Activated CD4-positive, alpha-beta memory T cell treated with anti-CD3 and anti-CD28 coated beads, Interleukin-2, amount 10 ng/mL, durations not matched to agents 7 days and 5 days (primary cell): ENCODE data around the gene MUC5B. TPM values are rescaled to one million over a fixed set of nuclear protein-coding genes. Genes with fewer than 3 reads are reported as not detected.

Experiments used
- CTCF ChIA-PET: fragments of 350-600 bp; sonication (Branson Sonifier 250); formaldehyde crosslinking; loops from one replicate; lab custom pipeline; 2021; ENCODE audit warnings: antibody characterized with exemption, inconsistent platforms; lab: Charles Lee
- POLR2A ChIA-PET: fragments of 350-600 bp; sonication (Branson Sonifier 250); formaldehyde crosslinking; loops from one replicate; lab custom pipeline; 2021; ENCODE audit warnings: antibody characterized with exemption; lab: Charles Lee
- DNase-seq: peaks from one replicate; pipeline ENCODE4 v3.0.0-alpha.2; 2020
- H3K27ac Mint-ChIP-seq: one replicate; pipeline ENCODE4 v1.8.0; 2021; ENCODE audit warnings: mild to moderate bottlenecking, mixed read lengths
- H3K27me3 Mint-ChIP-seq: one replicate; pipeline ENCODE4 v1.8.0; 2021; ENCODE audit warnings: mixed read lengths
- H3K36me3 Mint-ChIP-seq: one replicate; pipeline ENCODE4 v1.8.0; 2021; ENCODE audit warnings: low read depth, mixed read lengths
- H3K4me1 Mint-ChIP-seq: one replicate; pipeline ENCODE4 v1.8.0; 2021; ENCODE audit warnings: mixed read lengths
- H3K4me3 Mint-ChIP-seq: one replicate; pipeline ENCODE4 v1.8.0; 2021; ENCODE audit warnings: mild to moderate bottlenecking, mixed read lengths
- H3K9me3 Mint-ChIP-seq: one replicate; pipeline ENCODE4 v1.8.0; 2021; ENCODE audit warnings: mixed read lengths
- total RNA-seq, 2 experiments: library from RNA; stranded (reverse); gene quantifications; one replicate each; pipeline ENCODE4 v1.2.3, GENCODE V29; 2021

The MUC5B gene
- total RNA-seq, 2 experiments from 2014 or later, result not detected

DNA sequence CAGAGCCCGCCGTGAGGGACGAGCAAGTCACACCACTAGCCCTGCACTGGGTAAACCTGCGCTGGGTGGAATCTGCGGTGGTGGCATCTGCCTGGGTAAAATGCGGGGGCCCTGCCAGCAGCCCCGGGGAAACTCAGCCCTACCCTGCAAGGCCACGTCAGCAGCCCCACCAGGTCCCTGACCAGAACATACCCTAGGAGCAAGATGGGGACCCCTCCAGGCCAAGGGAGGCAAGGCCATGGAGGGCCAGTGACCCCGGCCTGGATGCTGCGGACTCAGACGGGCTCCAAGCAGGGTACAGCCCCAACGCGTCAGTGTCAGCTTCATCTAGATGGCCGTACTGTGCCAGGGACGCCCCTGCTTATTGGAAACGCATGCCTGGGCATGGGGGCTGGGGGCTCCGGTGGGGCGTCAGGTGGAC is 60.2 kb downstream of the MUC5B start:
- Mint-ChIP-seq H3K9me3 (no peaks in the 10 kb centered on the region), H3K4me1 (no peaks in the 10 kb centered on the region), H3K27me3 (no peaks in the 10 kb centered on the region), H3K4me3 (no peak overlapping the region), H3K27ac (no peak overlapping the region), H3K36me3 (peaks cover 8% of the 10 kb centered on the region)
- no peak for DNase-seq
- POLR2A ChIA-PET, result no interaction called here
- CTCF ChIA-PET, result no interaction called here

GRCh38 chr11:1283906-1284305 is 61.0 kb downstream of the MUC5B start:
- CTCF ChIA-PET, result no interaction called here
- H3K36me3 Mint-ChIP-seq, result peaks cover 12% of the 10 kb centered on the region
- no peaks in the 10 kb centered on the region for H3K9me3 Mint-ChIP-seq
- DNase-seq, result no peak
- H3K27ac Mint-ChIP-seq, result no peak overlapping the region
- no peaks in the 10 kb centered on the region for H3K4me1 Mint-ChIP-seq
- no peak overlapping the region for H3K4me3 Mint-ChIP-seq
- no peaks in the 10 kb centered on the region for H3K27me3 Mint-ChIP-seq
- POLR2A ChIA-PET, result no interaction called here

DNA sequence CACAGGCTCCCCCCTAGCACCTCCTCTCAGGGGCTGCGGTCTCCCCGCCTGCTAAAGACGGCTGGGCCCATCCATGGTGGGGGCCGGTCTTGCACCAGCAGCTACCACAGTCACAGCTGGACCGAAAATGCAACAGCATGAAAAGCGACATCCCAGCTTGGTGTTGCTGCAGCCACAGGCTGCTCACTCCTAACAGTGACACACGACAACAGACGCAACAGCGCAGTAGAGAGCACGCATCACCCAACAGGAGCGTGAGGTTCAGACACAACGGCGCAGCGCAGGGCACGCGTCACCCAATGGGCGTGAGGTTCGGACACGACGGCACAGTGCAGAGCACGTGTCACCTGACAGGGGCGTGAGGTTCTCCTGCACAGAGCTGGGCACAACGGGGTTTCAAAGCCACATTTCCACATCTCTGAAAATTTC is 62.5 kb downstream of the MUC5B start:
- CTCF ChIA-PET, result no interaction called here
- Mint-ChIP-seq H3K27ac (no peak overlapping the region), H3K9me3 (no peaks in the 10 kb centered on the region), H3K4me3 (no peak overlapping the region), H3K27me3 (no peaks in the 10 kb centered on the region), H3K36me3 (peaks cover 20% of the 10 kb centered on the region), H3K4me1 (no peaks in the 10 kb centered on the region)
- DNase-seq, result no peak
- POLR2A ChIA-PET, result no interaction called here

GRCh38 chr11:1285876-1286275 is 63.0 kb downstream of the MUC5B start:
- no peak overlapping the region for H3K27ac Mint-ChIP-seq
- ChIA-PET CTCF (no interaction called here), POLR2A (no interaction called here)
- no peak for DNase-seq
- H3K4me1 Mint-ChIP-seq, result no peaks in the 10 kb centered on the region
- no peak overlapping the region for H3K4me3 Mint-ChIP-seq
- H3K9me3 Mint-ChIP-seq, result no peaks in the 10 kb centered on the region
- H3K36me3 Mint-ChIP-seq, result peaks cover 20% of the 10 kb centered on the region
- H3K27me3 Mint-ChIP-seq, result no peaks in the 10 kb centered on the region

DNA sequence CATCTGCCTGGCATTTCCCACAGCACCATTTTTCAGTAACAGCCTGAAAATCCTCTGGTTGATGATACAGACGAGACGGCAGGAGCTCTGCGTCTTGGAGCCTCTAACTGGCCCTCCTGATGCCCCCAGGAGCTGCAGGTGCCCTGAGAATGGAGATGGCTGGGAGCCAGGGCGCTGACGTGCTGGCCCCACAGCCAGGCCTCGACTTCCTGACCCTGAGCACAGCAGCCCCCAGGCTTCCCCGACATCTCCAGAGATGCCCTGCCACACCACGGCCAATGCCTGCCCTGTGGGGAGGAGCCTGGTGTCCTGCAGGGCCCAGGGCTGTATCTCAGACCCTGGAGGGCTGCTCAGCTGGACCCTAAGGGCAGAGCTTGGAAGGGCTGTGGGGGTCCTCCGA is 65.1 kb downstream of the MUC5B start:
- Mint-ChIP-seq H3K27me3 (no peaks in the 10 kb centered on the region), H3K9me3 (no peaks in the 10 kb centered on the region), H3K27ac (no peak overlapping the region), H3K4me1 (no peaks in the 10 kb centered on the region), H3K4me3 (no peak overlapping the region), H3K36me3 (peaks cover 28% of the 10 kb centered on the region)
- no peak for DNase-seq
- ChIA-PET CTCF (no interaction called here), POLR2A (no interaction called here)

- CTCF ChIA-PET, result no interaction called here
- Mint-ChIP-seq H3K36me3 (peaks cover 28% of the 10 kb centered on the region), H3K27ac (no peak overlapping the region)
These were observed 65.7 kb downstream of the MUC5B start for GRCh38 chr11:1288426-1289151.

GRCh38 chr11:1289211-1289935 is 66.5 kb downstream of the MUC5B start:
- DNase-seq, result no peak
- H3K4me3 Mint-ChIP-seq, result no peak overlapping the region
- ChIA-PET POLR2A (no interaction called here), CTCF (no interaction called here)
- H3K27ac Mint-ChIP-seq, result no peak overlapping the region
- H3K27me3 Mint-ChIP-seq, result no peaks in the 10 kb centered on the region
- peaks cover 28% of the 10 kb centered on the region for H3K36me3 Mint-ChIP-seq
- no peaks in the 10 kb centered on the region for H3K9me3 Mint-ChIP-seq
- no peaks in the 10 kb centered on the region for H3K4me1 Mint-ChIP-seq

More at GRCh38 chr11:1288426-1289151, 65.7 kb downstream of the MUC5B start:
- H3K4me3 Mint-ChIP-seq, result no peak overlapping the region
- no peak for DNase-seq
- H3K27me3 Mint-ChIP-seq, result no peaks in the 10 kb centered on the region
- H3K4me1 Mint-ChIP-seq, result no peaks in the 10 kb centered on the region
- POLR2A ChIA-PET, result no interaction called here
- no peaks in the 10 kb centered on the region for H3K9me3 Mint-ChIP-seq

DNA sequence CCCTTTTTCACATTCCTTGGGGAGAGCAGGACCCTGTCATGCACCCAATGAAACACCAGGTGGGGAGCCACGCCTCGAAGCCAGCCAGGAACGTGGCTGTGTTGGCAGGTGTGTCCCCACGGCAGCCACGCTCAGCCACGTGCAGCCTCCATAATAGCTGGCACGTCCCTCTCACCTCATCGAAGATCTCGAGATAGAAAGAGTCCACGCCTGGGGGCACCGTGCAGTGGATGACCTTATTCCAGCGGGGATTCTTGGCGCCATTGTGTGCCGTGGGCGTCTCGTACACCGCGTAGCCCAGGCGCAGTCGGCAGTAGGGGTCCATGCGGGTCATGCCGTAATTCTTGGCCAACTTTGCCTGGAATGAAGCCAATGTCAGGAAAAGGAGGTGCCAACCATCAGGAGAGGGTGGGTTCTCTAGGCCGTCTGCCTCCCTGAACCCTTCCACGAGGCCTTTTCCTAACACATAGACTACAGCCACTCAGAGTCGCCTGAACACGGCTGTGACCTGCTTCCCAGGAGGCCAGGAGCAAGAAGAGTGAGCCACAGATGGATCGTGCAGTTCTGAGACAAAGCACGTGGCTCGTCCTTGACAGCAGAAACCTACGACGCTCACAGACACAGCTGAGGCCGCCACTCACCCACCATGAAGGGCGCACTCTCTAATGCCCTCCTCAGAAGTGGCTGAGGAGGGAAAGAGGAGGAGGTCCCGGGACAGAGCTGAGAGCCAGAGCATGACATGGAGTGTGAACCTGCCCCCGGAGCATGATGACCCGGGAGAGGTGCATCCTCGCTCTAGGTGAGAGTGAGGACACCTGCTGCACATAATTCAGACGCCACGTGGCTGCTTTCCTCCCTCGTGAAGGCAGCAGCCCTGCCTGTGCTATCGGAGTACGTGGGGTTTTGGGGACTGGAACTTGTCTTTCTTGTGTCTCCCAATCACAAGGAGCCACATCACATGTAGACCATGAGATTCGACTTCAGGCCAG is 67.5 kb downstream of the MUC5B start:
- DNase-seq, result no peak
- ChIA-PET CTCF (no interaction called here), POLR2A (no interaction called here)
- Mint-ChIP-seq H3K9me3 (no peaks in the 10 kb centered on the region), H3K27ac (no peak overlapping the region), H3K27me3 (no peaks in the 10 kb centered on the region), H3K36me3 (peaks cover 28% of the 10 kb centered on the region), H3K4me3 (no peak overlapping the region), H3K4me1 (no peaks in the 10 kb centered on the region)

GRCh38 chr11:1291295-1292017 is 68.6 kb downstream of the MUC5B start:
- Mint-ChIP-seq H3K4me3 (no peak overlapping the region), H3K27ac (no peak overlapping the region), H3K27me3 (no peaks in the 10 kb centered on the region), H3K4me1 (no peaks in the 10 kb centered on the region), H3K9me3 (no peaks in the 10 kb centered on the region), H3K36me3 (peaks cover 26% of the 10 kb centered on the region)
- DNase-seq, result no peak
- ChIA-PET POLR2A (no interaction called here), CTCF (no interaction called here)

DNA sequence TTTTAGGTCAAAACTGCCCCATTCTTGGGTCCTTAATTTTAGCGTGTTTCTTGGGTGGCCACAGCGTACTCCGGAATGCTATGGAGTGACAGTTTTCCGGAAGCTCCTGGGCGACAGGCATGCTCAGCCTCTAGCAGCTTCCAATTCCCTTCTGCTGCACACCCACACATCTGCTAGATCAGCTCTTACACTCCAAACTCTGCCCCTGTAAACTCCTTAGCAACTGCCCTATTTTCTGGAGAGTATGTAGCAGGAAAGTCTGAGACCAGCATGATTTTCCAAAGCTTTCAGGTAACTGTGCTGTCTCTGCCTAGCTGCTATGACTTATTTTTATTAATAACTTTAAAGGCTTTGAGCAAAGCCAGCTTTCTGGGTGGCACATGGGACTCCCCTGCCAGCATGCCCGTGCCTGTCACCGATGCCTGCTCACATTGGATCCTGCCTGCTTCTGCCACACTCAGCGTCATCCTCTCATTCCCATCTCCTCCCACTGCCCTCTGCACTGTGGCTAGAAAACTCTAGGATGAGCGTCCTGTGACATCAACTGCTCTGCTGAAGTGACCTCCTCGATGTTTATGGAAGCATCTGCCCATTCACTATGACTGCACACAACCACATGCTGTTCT is 69.3 kb downstream of the MUC5B start:
- peaks cover 20% of the 10 kb centered on the region for H3K36me3 Mint-ChIP-seq
- CTCF ChIA-PET, result no interaction called here
- POLR2A ChIA-PET, result no interaction called here

GRCh38 chr11:1292644-1293618 is 70.1 kb downstream of the MUC5B start:
- H3K4me1 Mint-ChIP-seq, result no peaks in the 10 kb centered on the region
- no peaks in the 10 kb centered on the region for H3K9me3 Mint-ChIP-seq
- peaks cover 20% of the 10 kb centered on the region for H3K36me3 Mint-ChIP-seq
- CTCF ChIA-PET, result no interaction called here
- no peak overlapping the region for H3K27ac Mint-ChIP-seq
- POLR2A ChIA-PET, result no interaction called here
- H3K4me3 Mint-ChIP-seq, result no peak overlapping the region
- DNase-seq, result no peak
- no peaks in the 10 kb centered on the region for H3K27me3 Mint-ChIP-seq

More for the DNA sequence above, 69.3 kb downstream of the MUC5B start:
- H3K4me1 Mint-ChIP-seq, result no peaks in the 10 kb centered on the region
- H3K27me3 Mint-ChIP-seq, result no peaks in the 10 kb centered on the region
- no peak overlapping the region for H3K4me3 Mint-ChIP-seq
- DNase-seq, result no peak
- no peaks in the 10 kb centered on the region for H3K9me3 Mint-ChIP-seq
- no peak overlapping the region for H3K27ac Mint-ChIP-seq
